GM12878 (cell line): ENCODE results near the gene ANXA3. TPM values are rescaled to one million over a fixed set of nuclear protein-coding genes. Genes with fewer than 3 reads are reported as not detected.

Source experiments
- ATAC-seq: fragments of 200-7000 bp; cut with Tn5 transposase; 3 replicates; pipeline ENCODE4 v1.9.1; 2020; ENCODE audit warnings: mild to moderate bottlenecking, moderate library complexity
- BruUV-seq: library from RNA; stranded (reverse); fragments of 400-500 nt; replicated peaks from 2 replicates; lab custom pipeline; 2021; lab: Mats Ljungman, UMichigan
- CTCF ChIA-PET: fragments of 300-600 bp; sonication (Branson Sonifier 250); formaldehyde crosslinking; extraction: SDS; loops from one replicate; lab custom pipeline; 2021; ENCODE audit warnings: inconsistent platforms; lab: Yijun Ruan, JAX
- POLR2A ChIA-PET: fragments of 350-600 bp; formaldehyde crosslinking; extraction: SDS; loops from one replicate; lab custom pipeline; 2021; ENCODE audit warnings: inconsistent platforms; lab: Charles Lee
- RAD21 ChIA-PET: fragments of 300-600 bp; sonication (Branson Sonifier 250); formaldehyde crosslinking; loops from one replicate; lab custom pipeline; 2023; ENCODE audit warnings: antibody characterized with exemption; ENCODE audit not compliant: unreplicated experiment; lab: Charles Lee
- SMC1A ChIA-PET: fragments of 300-600 bp; sonication (Branson Sonifier 250); formaldehyde crosslinking; loops from one replicate; lab custom pipeline; 2023; ENCODE audit not compliant: unreplicated experiment, uncharacterized antibody; lab: Charles Lee
- DNase-seq: peaks from one replicate; pipeline ENCODE4 v3.0.0-alpha.2; 2011; ENCODE audit warnings: low read depth, low spot score
- FAIRE-seq: peaks from 3 replicates; lab custom pipeline; 2011; peaks lifted over from hg19 to GRCh38; lab: Jason Lieb, UNC
- H2AFZ ChIP-seq: 2 replicates; pipeline ENCODE4 v1.6.0; 2011; ENCODE audit warnings: low read depth, low read length, control low read depth; ENCODE audit not compliant: control insufficient read depth
- H3K27ac ChIP-seq: 2 replicates; pipeline ENCODE4 v1.5.1; 2011; ENCODE audit warnings: control low read depth; ENCODE audit not compliant: control insufficient read depth, insufficient read depth
- H3K27me3 ChIP-seq, 2 experiments: replicated peaks in 1 of 2; 2 replicates each; pipeline versions ENCODE4 v1.6.0 to v1.6.1; 2011; ENCODE audit warnings: low read length in 1 of 2; ENCODE audit not compliant: control insufficient read depth in 2 of 2, insufficient read depth in 2 of 2
- H3K36me3 ChIP-seq, 2 experiments: 2 replicates each; pipeline ENCODE4 v1.5.1; 2011; ENCODE audit warnings: low read length in 1 of 2; ENCODE audit not compliant: control insufficient read depth in 2 of 2, insufficient read depth in 2 of 2
- H3K4me1 ChIP-seq: 2 replicates; pipeline ENCODE4 v1.6.1; 2011; ENCODE audit warnings: mild to moderate bottlenecking, low read length, moderate library complexity, mixed read lengths; ENCODE audit not compliant: control insufficient read depth, insufficient read depth
- H3K4me2 ChIP-seq: 2 replicates; pipeline ENCODE4 v1.6.0; 2011; ENCODE audit warnings: control low read depth; ENCODE audit not compliant: control insufficient read depth, insufficient read depth
- H3K4me3 ChIP-seq: fragments of 200-600 bp; sonication (generic); 2 replicates; pipeline ENCODE4 v1.5.1; 2016
- H3K79me2 ChIP-seq: 2 replicates; pipeline ENCODE4 v1.6.0; 2011; ENCODE audit warnings: low read length; ENCODE audit not compliant: control insufficient read depth, insufficient read depth
- H3K9ac ChIP-seq: 2 replicates; pipeline ENCODE4 v1.8.0; 2011; ENCODE audit warnings: low read length, control low read depth, mixed read lengths; ENCODE audit not compliant: control insufficient read depth, insufficient read depth
- H3K9me3 ChIP-seq: replicated peaks from 3 replicates; pipeline ENCODE4 v1.5.1; 2011; ENCODE audit warnings: mild to moderate bottlenecking, low read length; ENCODE audit not compliant: control insufficient read depth, insufficient read depth
- H4K20me1 ChIP-seq: 2 replicates; pipeline ENCODE4 v1.6.0; 2011; ENCODE audit not compliant: control insufficient read depth, insufficient read depth
- CBX3 ChIP-seq: fragments of 200-600 bp; sonication (generic); IDR thresholded peaks from 2 replicates; pipeline ENCODE4 v1.6.1; 2016; ENCODE audit warnings: low read depth, borderline replicate concordance
- ELK1 ChIP-seq: IDR thresholded peaks from 2 replicates; pipeline ENCODE4 v1.6.1; 2012; ENCODE audit warnings: low read depth, low read length, improper control_type of control experiment
- MAX ChIP-seq: IDR thresholded peaks from 2 replicates; pipeline ENCODE4 v1.6.1; 2012; ENCODE audit warnings: low read depth, low read length, improper control_type of control experiment
- NBN ChIP-seq: fragments of 450-650 bp; IDR thresholded peaks from 2 replicates; pipeline ENCODE4 v1.6.1; 2016
- NR2C2 ChIP-seq: IDR thresholded peaks from 2 replicates; pipeline ENCODE4 v1.6.1; 2011; ENCODE audit warnings: borderline replicate concordance, low read depth; ENCODE audit not compliant: control insufficient read depth, insufficient read length
- RBBP5 ChIP-seq: fragments of 200-600 bp; sonication (generic); conservative IDR thresholded peaks from 2 replicates; pipeline ENCODE4 v1.6.1; 2016
- SIX5 ChIP-seq: IDR thresholded peaks from 2 replicates; pipeline ENCODE4 v1.6.1; 2011; ENCODE audit warnings: mild to moderate bottlenecking, low read depth, low read length, moderate library complexity; ENCODE audit not compliant: severe bottlenecking
- SMAD5 ChIP-seq: IDR thresholded peaks from 2 replicates; pipeline ENCODE4 v1.6.1; 2016; ENCODE audit warnings: antibody characterized with exemption, low read depth
- SP1 ChIP-seq: IDR thresholded peaks from one replicate; pipeline ENCODE4 v1.6.1; 2011; ENCODE audit warnings: low read depth, low read length
- SREBF2 ChIP-seq: IDR thresholded peaks from 2 replicates; pipeline ENCODE4 v1.6.1; 2012; ENCODE audit warnings: mild to moderate bottlenecking, low read length
- TAF1 ChIP-seq: IDR thresholded peaks from 2 replicates; pipeline ENCODE4 v1.6.1; 2011; ENCODE audit warnings: mild to moderate bottlenecking, low read depth, low read length, borderline replicate concordance
- ZNF24 ChIP-seq: fragments of 450-650 bp; IDR thresholded peaks from 2 replicates; pipeline ENCODE4 v1.6.1; 2017; ENCODE audit warnings: antibody characterized with exemption, mild to moderate bottlenecking
- ZNF622 ChIP-seq: fragments of 450-650 bp; IDR thresholded peaks from 2 replicates; pipeline ENCODE4 v1.6.1; 2017; ENCODE audit warnings: mild to moderate bottlenecking, inconsistent platforms
- WGBS: methylation state at CpG from one replicate; pipeline ENCODE4 v1.1.6; 2016; ENCODE audit warnings: low lambda C conversion rate; ENCODE audit not compliant: insufficient replicate concordance, insufficient coverage; ENCODE audit errors: missing lambda C conversion rate; 5-methylcytosine and 5-hydroxymethylcytosine counted together
- in situ Hi-C: fragments of 300-500 bp; cut with MboI; formaldehyde crosslinking; loops from 9 replicates; pipeline ENCODE4 v1.14.3; 2018; ENCODE audit warnings: mixed read lengths
- intact Hi-C: fragments of 100-400 bp; cut with micrococcal nuclease; formaldehyde crosslinking; loops from one replicate; pipeline ENCODE4 v1.14.2; 2022; ENCODE audit not compliant: unreplicated experiment
- polyA plus RNA-seq, 11 experiments: library from polyadenylated mRNA; depleted of rRNA in 4 of 11; unstranded in 6 of 11; stranded (reverse) in 5 of 11; fragments of >200 nt; fragmentation: Nextera tagmentation in 4 of 11; fragmentation: Illumina TruSeq in 1 of 11; extraction: Ambion mirVana in 4 of 11; extraction: Trizol in 1 of 11; gene quantifications; 1 replicate in 1 of 11; 2 replicates in 10 of 11; pipeline versions ENCODE4 v1.2.1 to v1.2.3, GENCODE V29; 2011 to 2016; ENCODE audit warnings: inconsistent platforms in 2 of 11, missing spikeins in 2 of 11, low read depth in 1 of 11
- total RNA-seq, 4 experiments: library from RNA; depleted of rRNA in 3 of 4; stranded (reverse); fragments of >200 nt in 3 of 4; fragmentation: Illumina TruSeq in 1 of 4; extraction: Trizol in 1 of 4; gene quantifications; 2 replicates each; pipeline versions ENCODE4 v1.2.1 to v1.2.3, GENCODE V29; 2013 to 2021
- TF ChIP-seq, protein P1 (sequence below): fragments of 450-650 bp; conservative IDR thresholded peaks from 2 replicates; pipeline ENCODE4 v1.6.1; 2017; ENCODE audit warnings: mild to moderate bottlenecking, moderate library complexity

Gene ANXA3
- total and polyA plus RNA-seq, 10 of the 15 experiments (the other 5 are each of a cell fraction or from before 2014, with no cell fraction given) = 0.28 to 14.7 (median 0.91) TPM

DNA sequence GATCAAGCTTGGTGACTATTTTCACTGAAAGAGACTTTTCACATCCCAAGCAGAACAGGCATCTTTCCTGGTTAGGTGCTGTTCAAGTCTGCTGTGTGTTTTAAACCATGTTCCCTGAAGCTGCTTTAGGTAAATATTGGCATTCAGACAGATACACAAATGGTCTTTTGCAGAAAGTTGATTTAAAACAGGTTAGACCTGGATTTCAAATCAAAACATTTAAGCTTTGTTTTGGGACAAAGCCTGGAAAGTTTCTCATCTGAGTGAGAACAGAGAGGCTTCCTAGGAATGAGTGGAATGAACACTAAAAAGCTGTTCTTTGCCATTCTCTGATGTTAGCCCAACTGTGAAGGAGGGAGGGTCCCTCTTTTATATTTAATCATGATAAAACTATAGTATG, 10.1 kb downstream of the ANXA3 start:
- FAIRE-seq = no peak
- no peak overlapping the region for H3K4me2 ChIP-seq

GRCh38 chr4:78562687-78563086, 11.1 kb downstream of the ANXA3 start:
- in situ Hi-C loops = no loop called here
- Histone ChIP-seq H3K4me2 (no peak overlapping the region), H3K9ac (no peak overlapping the region), H3K36me3 (no peaks in the 10 kb centered on the region), H3K9me3 (no peaks in the 10 kb centered on the region), H2AFZ (no peak overlapping the region), H3K4me1 (peaks cover 6% of the 10 kb centered on the region), H3K79me2 (no peaks in the 10 kb centered on the region), H3K27me3 (no peaks in the 10 kb centered on the region), H4K20me1 (no peaks in the 10 kb centered on the region), H3K4me3 (no peak overlapping the region), H3K27ac (no peak overlapping the region)
- WGBS = 11% methylated on average over 4 of the region's 4 CpGs
- intact Hi-C loops = loop anchor here (10.0 kb wide), 1 partner anchor 508 kb away; the partner anchor contains the start of gene FRAS1
- DNase-seq (no peak), FAIRE-seq (no peak), ATAC-seq (no peak)
- ChIA-PET RAD21 (no interaction called here), SMC1A (no interaction called here), POLR2A (no interaction called here), CTCF (no interaction called here)
- TF ChIP-seq NBN (no peak), CBX3 (no peak), ZNF622 (no peak), RBBP5 (no peak), MAX (no peak), SREBF2 (no peak)
- TF ChIP-seq, protein P1, sequence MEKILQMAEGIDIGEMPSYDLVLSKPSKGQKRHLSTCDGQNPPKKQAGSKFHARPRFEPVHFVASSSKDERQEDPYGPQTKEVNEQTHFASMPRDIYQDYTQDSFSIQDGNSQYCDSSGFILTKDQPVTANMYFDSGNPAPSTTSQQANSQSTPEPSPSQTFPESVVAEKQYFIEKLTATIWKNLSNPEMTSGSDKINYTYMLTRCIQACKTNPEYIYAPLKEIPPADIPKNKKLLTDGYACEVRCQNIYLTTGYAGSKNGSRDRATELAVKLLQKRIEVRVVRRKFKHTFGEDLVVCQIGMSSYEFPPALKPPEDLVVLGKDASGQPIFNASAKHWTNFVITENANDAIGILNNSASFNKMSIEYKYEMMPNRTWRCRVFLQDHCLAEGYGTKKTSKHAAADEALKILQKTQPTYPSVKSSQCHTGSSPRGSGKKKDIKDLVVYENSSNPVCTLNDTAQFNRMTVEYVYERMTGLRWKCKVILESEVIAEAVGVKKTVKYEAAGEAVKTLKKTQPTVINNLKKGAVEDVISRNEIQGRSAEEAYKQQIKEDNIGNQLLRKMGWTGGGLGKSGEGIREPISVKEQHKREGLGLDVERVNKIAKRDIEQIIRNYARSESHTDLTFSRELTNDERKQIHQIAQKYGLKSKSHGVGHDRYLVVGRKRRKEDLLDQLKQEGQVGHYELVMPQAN = no peak
- BruUV-seq = no TSS peak

More for the DNA sequence above, 10.1 kb downstream of the ANXA3 start:
- Histone ChIP-seq H3K9ac (no peak overlapping the region), H3K4me1 (no peaks in the 10 kb centered on the region; the same call in 1 of the 2 replicates), H3K27ac (no peak overlapping the region), H3K79me2 (no peaks in the 10 kb centered on the region), H4K20me1 (no peaks in the 10 kb centered on the region), H3K36me3 (no peaks in the 10 kb centered on the region), H3K4me3 (no peak overlapping the region), H2AFZ (no peak overlapping the region), H3K9me3 (no peaks in the 10 kb centered on the region), H3K27me3 (no peaks in the 10 kb centered on the region)
- ChIA-PET RAD21 (interaction anchor here (1.2 kb wide), 1 partner anchor 355 kb away, joined by 3 read pairs; no protein-coding TSS in a partner anchor), SMC1A (interaction anchor here (0.6 to 1.2 kb wide), 6 partner anchors 10 to 663 kb away, joined by 3 to 4 read pairs (median 3); no protein-coding TSS in a partner anchor), CTCF (interaction anchor here (0.8 to 1.9 kb wide), 4 partner anchors 16 to 503 kb away, joined by 3 to 4 read pairs (median 3); no protein-coding TSS in a partner anchor), POLR2A (interaction anchor here (0.6 kb wide), 1 partner anchor 107 kb away, joined by 3 read pairs; no protein-coding TSS in a partner anchor)
- BruUV-seq = no TSS peak
- DNase-seq = no peak
- TF ChIP-seq CBX3 (no peak), TAF1 (no peak), NR2C2 (no peak), SP1 (no peak), ZNF24 (no peak), ELK1 (no peak), SIX5 (no peak), SMAD5 (no peak)
- intact Hi-C loops (loop anchor here (10.0 kb wide), 1 partner anchor 507 kb away; the partner anchor contains the start of gene FRAS1), in situ Hi-C loops (no loop called here)
- ATAC-seq = no peak
